Stimulated activated CD8-positive, alpha-beta memory T cell treated with anti-CD3 and anti-CD28 coated beads, Interleukin-15, amount 100 ng/mL, for 48 hours (primary cell): ENCODE measurements around the gene ITGA5.

Experiments used
- DNase-seq, 2 donors: peaks; one replicate each; pipeline ENCODE4 v3.0.0-alpha.2; 2020; ENCODE audit warnings: low read depth in 2 of 2

Gene ITGA5

DNA sequence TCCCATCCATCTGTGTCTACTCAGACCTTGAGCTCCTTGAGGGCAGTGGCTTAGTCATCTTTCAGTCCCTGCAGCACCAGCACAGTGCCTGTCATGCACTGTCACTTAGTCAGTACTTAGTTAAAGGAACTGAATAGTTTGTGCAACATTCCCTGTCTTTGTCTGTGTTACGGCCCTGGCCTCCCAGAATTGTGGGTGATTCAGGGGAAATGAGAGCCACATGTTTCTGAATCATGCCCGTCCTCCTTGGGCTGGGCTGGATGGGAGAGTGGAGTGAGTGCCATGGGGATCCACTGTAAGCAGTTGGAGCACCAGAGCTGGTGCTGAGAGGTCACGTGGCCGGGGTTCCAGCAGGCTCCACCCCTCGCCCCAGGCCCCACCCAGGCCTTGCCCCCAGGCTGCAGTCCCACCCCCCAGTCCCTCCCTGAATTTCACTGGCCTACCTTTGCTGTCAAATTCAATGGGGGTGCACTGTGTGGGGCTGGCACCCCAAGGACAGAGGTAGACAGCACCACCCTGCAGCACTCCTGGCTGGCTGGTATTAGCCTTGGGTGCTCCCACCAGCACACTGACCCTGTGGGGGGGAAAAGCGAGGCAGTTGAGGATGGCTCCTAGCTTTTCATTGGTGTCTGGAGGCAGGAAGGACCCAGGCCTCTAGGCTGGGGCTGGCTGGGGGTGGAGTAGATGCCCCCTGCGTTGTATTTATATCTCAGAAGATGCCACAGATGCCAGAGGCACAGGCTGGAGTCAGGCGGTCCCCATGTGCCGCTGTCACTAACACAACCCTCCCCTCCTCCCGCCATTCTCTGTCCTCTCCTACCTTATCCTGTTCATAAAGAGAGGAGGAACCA, 7.5 kb downstream of the ITGA5 start:
- DNase-seq: peak in 1 of 2 donors; percentile 42

DNA sequence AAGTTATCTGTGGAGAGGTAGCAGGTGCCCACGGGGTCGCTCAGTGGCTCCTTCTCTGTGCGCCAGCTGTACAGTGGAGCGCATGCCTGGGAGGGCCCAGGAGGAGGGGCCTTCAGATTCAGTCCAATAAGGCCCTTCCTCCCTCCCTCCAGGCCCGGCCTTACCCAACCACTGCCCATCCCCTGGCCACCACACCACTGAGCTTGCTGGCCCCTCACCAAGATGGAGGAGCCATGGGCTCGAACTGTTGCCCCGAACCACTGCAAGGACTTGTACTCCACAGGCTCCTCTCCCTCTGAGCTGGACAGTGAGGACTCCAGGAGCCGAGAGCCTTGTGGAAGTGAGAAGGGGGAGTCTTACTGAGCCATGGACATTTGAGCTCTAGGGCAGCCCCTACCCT, 9.8 kb downstream of the ITGA5 start:
- DNase-seq: no peak

DNA sequence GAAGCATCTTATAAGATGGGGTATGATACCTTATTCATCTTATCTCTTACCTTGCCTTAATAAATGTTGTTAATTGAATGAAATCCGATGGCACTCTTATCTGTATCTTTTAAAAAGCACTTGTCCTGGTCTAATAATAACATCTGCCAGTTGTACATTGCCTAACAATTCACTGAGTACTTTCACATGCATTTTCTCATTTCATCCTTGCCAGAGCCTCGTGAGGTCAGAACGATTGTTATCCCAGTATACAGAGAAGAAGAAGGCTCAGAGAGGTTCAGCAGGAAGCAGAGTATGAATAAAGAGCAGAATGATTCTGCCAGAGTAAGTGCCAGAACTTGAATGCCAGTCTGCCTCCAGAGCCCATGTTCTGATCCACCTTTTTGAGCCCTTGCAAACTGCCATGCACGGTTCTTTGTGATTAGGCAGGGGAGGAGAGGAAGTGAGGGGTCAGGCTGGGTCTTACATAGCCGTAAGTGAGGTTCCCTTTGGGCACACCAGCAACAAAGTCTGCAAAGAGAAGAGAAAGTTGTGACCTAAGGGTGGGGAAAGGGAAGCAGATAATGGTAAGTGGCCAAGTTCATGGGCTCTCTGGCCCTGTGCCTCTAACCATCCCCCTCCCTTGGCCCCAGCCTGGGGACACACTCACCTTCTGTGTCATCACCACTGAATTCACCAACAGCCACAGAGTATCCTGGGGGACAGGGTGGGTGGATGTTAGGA, 11.7 kb downstream of the ITGA5 start:
- no peak for DNase-seq

DNA sequence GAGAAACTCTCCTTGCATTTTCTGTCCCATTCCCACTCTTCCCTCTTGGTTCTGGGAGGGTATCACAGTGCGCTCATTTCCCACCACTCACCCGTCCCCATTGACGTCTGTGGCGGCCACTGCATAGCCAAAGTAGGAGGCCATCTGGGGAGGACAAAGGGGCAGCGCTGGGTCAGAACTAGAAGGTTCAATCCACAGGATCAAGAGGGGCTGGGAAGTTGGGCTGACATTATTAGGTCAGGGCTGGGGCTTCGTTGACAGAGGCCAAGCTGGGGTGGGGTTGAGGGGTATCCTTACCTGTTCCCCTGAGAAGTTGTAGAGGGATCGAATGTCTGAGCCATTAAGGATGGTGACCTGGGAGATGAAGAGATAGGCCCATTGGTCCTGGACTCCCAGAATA, 13.5 kb downstream of the ITGA5 start:
- DNase-seq: no peak

DNA sequence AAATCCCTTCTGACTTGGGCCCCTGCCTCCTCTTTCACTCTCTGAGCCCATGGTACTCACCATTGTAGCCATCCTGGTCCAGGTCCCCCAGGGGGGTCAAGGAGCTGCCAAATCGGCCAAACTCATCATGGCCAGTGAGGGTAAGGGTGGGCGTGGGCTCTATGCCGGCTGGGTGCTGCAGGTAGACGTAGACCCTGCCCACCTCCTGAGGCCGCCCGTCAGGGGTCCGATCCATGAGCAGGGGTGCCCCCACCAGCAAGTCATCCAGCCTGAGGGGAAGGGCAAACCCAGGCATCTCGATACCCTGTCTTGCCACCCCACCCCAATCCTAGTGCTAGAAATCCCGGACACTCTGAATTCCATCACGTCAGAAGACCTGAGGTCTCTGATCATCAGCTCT, 14.0 kb downstream of the ITGA5 start:
- DNase-seq: no peak

DNA sequence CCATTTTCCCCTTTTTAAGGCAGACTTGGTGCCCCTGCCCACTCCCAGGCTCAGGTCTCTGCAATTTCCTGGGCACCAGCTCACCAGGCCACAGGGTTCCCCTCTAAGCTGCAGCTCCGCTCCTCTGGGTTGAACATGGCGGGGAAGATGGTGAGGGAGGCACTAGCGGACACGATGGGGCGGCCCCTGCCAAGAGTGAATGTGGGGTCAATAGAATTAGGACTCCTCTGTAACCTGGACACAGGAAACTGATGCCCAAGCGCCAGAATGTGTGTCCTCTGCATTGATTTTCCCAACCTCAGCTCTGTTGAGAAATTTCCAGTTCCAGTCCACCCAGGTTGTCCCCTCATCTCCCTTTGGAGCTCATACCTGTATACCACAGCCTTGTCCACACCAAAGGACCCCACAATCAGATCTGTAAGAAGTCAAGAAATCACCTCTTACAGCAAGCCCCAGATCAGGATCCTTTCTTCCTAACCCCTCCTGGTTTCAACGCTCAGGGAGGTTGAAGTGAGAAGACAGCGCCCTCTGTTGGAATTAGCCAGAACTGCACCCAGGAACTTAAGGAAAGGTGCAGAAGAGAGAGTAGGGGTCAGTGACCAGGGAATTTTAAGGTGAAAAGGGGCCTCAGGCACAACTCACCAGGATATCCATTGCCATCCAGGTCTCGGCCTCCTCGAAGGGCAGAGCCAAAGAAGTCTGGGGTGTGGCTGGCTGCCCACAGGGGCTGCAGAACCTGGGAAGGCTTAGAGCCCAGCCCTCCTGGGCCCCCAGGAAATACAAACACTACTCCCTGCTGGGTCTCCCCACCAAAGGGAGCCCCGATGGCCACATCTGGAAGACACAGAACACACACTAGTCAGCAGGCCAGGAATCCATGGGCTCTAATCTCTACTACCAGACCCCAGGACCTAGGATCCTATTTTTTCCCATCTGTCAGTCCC, 14.7 kb downstream of the ITGA5 start:
- DNase-seq: no peak

DNA sequence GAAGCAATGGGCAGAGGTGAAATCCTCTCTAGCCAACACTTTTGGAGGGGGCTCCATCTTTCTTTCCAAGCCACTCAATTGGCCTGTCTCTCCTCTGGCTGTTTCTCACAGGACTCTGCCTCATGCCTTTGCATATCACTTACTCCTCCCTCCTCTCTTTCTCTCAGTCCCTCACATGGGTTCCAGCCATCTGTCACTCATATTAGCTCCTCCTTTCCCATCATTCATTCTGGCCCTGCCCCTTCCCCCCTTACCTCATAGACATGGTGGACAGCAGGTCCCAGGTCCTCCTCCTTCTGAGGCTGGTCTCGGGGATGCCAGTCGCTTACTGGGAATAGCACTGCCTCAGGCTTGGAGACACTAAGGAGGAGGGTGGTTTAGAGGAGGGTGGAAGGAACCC, 17.9 kb downstream of the ITGA5 start:
- no peak for DNase-seq

DNA sequence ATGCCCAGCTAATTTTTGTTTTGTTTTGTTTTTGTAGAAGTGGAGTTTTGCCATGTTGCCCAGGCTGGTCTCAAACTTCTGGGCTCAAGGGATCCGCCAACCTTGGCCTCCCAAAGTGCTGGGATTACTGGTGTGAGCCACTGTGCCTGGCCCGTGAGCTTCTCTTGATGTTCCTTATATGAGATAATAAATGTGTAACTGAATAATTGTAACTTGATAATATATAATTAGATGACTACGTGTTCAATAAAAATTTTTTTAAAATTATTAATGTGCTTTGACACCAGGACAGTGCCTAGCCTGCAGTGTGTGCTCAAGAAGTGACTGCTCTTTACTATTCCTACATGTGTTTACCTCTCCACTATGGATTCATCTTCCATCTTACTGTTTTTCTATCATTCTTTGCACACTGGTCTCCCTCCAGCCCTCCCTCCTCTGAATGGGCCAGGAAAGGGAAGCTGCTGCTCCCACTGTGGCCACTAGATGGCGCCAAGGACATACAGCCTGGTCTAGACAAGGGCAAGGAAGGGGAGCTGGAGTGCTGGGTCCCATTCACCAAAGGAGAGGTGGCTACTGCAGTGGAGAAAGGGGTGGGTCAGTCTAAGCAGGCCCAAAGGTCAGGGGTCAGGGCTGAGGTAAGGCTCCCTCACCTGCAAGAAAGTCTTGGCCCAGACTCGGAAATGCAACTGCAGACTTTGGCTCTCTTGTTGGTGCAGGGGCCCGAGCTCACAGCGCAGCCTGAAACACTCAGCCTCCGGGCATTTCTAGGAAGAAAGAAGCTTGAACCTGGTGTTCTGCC, 19.9 kb downstream of the ITGA5 start:
- peak; percentile 67 for DNase-seq

DNA sequence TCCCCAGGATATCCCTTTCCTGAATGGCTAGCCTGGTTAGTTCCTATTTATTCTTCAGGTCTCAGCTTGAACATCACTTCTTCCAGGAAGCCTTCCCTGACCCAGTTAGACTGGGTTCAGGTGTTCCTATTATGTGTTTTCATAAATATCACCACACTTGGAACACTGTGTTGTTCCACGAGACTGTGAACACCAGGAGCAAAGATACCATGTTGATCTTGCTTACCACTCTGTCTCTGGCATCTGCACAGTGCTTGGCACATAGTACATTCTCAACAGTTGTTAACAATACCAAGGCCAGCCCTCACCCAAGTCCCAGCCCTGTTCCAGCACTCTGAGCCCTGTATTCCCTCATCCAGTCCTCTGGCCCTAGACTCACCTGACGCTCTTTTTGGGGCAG, 20.8 kb downstream of the ITGA5 start:
- DNase-seq: no peak

DNA sequence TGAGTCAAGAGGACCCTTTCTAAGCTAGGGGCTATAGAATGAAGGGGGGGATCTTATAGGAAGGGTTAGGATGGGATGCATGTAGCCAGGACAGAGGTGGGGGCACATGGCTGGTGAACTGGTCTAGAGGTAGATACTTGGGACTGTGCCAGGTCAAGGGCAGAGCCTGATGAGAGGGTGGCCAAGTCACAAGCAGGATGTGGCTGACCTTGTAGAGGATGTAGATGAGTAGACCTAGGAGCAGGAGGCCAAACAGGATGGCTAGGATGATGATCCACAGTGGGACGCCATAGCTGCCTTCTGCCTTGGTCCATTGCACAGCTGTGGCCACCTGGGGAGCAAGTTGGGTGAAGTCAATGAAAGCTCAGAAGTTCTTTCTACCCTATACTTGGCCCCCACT, 21.9 kb downstream of the ITGA5 start:
- no peak for DNase-seq

DNA sequence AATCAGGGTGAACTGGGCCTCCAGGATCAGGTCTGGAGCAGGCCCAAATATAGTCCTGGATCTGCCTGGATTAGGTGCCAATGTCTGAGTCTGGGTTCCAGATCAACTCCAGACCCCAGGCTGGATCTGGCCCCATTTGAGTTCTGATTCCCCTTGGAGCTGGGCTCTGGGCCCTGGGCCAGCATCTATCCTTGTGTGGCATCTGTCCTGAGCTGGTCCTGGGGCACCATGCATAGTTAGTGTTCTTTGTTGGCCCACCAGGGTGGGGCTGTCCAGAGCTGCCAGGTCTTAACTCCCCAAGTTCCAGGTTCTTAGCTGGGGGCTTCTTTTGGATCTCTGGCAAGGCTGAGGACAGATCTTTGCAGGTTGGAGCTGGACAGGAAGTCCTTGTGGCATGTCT, 23.5 kb downstream of the ITGA5 start:
- DNase-seq: no peak

DNA sequence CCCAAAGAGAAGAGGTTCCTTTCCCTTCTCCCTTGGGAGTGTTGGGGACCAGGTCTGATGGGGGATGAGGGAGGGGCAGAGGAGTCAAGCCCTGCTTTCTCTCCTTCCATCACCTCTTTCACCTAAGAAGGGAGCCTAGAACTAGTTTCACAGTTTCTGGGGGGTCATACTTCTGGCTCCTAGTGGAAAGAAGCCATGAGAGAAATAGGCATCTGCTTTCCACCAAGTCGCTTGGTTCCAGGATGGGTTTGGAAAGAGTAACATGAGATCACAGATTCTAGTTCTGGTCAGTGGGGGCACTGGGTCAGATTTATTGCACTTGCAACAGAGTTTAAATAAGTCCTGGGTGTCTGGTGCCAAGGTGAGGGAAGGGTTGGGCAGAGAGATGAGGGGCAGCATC, 24.1 kb downstream of the ITGA5 start:
- DNase-seq: no peak

DNA sequence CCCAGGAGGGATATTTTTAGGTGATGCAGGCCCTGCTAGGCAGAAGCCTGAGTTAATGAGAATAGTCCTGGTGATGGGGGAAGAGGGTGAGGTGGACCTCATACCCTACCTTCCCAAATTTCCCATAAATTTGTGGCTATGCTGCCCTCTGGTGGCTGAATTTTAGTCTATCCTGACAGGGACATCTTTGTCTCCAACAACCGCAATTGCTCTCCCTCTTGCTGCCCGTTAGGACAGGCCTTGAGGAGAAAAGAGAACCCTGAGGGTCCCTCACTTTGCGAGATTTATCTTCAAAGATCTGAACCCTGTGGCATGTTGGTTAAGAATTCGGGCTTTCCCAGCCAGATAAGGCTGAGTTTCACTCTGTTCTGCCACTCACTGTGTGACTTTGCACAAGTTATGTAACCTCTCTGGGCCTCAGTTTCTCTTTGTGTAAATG, 24.8 kb downstream of the ITGA5 start:
- no peak for DNase-seq

DNA sequence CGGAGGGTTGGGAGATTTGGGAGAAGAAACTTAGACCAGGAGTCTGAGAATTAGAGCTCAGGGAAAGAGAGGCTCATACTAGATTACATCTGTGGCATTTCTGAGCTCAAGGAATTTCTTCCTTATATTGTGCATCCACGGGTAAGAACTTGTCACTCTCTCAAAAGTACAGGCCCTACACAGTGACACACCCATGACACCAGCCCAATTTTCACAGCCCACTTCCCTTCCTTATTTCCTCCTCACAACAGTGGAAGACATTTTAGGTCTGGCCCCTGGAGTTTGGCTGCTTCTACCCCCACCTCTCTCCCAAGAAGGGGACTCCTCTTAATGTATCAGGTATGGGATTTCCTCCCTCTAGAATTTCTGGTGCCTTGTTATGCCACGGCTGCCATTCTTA, 25.3 kb downstream of the ITGA5 start:
- DNase-seq: no peak

DNA sequence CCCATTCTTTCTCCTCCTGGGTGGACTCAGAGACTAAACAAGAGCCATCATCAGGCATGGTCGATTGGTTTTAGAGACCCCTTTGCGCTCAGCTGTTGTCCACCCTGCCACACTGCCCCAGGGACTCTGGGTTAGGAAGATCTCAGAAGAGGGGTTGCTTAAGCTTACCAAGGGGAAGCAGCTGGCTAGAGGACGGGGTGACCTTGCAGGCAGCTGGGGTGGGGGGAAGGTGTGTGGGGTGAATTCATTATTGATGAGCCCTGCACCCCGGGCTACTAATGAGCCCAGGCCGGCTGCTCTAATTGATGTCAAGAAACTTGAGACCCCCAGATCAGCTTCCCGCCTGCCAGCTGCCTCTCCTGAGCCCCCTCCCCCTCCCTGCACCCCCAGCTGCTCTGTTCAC, 25.9 kb downstream of the ITGA5 start:
- DNase-seq: no peak

DNA sequence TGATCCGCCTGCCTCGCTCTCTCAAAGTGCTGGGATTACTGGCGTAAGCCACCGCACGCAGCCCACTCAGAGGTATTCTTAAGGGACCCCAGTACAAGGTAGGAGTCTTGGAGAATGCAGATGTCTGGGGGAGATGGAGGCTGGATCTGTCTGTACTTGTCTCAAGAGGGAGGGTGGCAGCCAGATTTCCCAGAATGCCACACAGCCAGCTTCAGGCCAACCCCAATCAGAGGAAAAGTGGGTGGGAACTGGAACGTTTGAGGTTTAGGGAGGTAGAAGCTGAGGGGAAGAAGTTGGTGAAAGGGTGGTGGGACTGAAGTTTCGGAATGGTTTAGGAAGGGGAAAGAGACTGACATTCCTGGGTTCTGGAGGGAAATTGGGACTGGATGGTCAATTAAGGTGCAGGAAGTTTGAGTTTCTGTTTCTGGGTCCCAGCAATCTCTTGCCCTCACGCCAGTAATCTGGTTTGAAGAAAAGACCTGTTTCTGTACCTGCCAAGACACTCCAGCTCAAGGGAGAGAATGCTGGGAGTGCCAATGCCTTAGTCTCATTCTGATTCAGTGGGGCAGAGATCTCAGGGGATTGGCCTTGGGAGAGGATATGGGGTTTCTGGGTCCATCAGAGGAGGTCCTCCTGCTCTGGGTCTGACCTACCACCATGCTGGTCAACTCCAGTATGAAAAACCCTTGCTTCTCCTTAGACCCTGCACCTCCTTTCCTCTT, 26.4 kb downstream of the ITGA5 start:
- no peak for DNase-seq

DNA sequence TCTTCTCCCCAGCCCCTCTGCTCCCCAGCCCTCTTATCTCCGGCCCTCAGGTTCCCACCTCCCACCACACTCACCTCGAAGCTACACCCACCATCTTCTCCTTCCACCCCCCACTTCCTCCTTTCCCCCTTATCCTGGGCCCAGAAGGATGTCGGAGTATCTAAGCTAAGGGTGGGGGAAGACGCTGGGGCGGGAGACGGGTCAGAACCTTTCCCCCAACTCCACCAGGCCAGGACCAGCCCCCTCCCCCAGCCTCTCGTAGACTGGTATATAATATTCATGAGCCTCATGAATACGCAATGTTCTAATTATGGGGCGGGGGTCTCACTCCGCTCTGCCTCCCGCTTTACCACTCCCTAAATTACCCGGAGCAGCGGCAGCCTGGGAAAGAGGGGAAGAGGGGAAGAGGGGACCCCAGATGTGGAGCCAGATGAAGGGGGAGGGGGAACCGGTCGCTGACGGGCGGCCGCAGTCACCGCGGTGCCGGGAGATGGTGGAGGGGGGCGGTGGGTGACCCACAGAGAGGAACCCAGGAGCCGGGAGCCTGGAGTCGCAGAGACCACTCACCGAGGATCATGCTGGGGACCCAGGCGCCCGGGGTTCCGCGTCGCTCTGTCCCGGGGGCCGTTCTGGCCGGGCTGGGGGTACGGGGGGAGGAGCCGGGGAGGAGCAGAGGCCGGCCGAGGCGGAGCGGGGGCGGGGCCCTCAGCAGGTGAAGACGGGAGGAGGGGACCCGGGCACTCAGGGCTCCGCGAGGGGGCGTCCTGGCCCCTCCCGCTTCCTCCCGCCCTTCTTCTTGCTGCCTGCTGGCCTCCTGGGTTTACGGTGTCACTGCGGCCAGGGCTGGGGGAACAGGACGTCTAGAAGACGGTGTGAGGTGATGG, 28.2 kb downstream of the ITGA5 start:
- peak; percentile 52 to 61 for DNase-seq

DNA sequence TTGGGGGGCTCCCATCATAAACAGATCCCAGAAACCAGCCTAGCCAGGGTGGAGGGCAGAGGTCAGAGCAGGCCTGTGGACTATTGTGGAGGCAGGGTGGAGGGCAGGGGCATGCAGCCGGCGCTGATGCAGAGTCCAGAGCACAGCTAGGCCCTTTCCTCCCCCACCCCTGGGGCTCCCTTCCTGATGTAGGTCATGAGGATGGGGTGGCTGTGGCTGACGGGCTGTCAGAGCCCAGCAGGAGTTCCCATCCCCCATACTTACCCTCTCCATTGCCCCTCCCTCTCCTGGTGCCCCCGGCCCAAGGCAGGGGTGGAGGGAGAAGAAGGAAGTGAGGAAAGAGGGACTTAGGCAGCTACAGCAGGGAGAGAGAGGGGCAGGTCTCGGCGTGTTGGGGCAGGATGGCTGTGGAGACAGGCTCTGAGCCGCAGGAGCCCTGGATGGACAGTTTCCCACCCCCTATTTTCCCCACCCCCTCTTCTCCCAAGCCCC, 28.8 kb downstream of the ITGA5 start:
- DNase-seq: no peak

DNA sequence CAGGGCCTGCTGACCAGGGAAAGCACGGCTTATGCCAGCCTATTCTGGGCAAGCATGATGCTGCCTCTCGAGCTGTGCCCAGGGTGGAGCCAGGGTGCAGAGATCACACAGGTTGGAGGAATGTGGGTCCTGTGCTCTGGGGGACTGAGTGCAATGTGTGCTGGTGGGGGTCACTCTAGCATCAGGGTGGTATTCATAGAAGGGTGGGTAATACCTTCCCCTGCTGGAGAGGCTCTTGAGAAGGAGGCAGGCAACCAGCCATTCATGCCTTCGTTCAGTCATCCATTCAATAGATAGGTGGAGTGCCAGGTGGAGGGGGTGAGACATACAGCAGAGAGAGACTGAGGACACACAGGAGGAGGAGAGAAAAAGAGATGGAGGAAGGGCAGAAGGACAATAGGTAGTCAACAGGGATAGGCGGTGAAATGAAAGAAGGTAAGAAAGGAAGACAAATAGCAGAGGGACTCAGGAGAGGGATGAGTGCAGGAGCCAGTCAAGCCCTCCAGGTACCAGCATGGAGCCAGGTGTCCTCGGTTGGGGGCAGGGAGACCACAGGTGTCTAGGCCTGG, 29.4 kb downstream of the ITGA5 start:
- DNase-seq: no peak
